ENCODE data around the gene KIAA1755. TPM values are rescaled to one million over a fixed set of nuclear protein-coding genes. Genes with fewer than 3 reads are reported as not detected.

Gene KIAA1755
- total RNA-seq, 1 donor from 2014 or later = not detected

GRCh38 chr20:38296433-38296832, 35.9 kb upstream of the KIAA1755 start:
- H3K27me3 Mint-ChIP-seq = peaks cover 37% of the 10 kb centered on the region
- TF ChIP-seq CTCF (IDR thresholded peaks at IDR 0.05) = no peak
- DNase-seq (no peak), ATAC-seq (ENCODE audit: low read depth) (no peak)
- no peak overlapping the region for H3K4me3 Mint-ChIP-seq
- CTCF ChIA-PET = no interaction called here
- no peaks in the 10 kb centered on the region for H3K9me3 Mint-ChIP-seq
- no peak overlapping the region for H3K27ac Mint-ChIP-seq
- POLR2A ChIA-PET = no interaction called here
- H3K36me3 Mint-ChIP-seq (ENCODE audit: low read depth) = no peaks in the 10 kb centered on the region
- no peaks in the 10 kb centered on the region for H3K4me1 Mint-ChIP-seq
- intact Hi-C loops (cut with micrococcal nuclease) = no loop called here

GRCh38 chr20:38295811-38296210, 35.3 kb upstream of the KIAA1755 start:
- Mint-ChIP-seq H3K36me3 (ENCODE audit: low read depth) (no peaks in the 10 kb centered on the region), H3K27ac (no peak overlapping the region), H3K4me3 (no peak overlapping the region), H3K4me1 (no peaks in the 10 kb centered on the region), H3K9me3 (no peaks in the 10 kb centered on the region), H3K27me3 (peaks cover 35% of the 10 kb centered on the region)
- ChIA-PET POLR2A (no interaction called here), CTCF (no interaction called here)
- ATAC-seq (ENCODE audit: low read depth) (no peak), DNase-seq (no peak)
- intact Hi-C loops (cut with micrococcal nuclease) = no loop called here
- no peak for TF ChIP-seq CTCF (IDR thresholded peaks at IDR 0.05)

DNA sequence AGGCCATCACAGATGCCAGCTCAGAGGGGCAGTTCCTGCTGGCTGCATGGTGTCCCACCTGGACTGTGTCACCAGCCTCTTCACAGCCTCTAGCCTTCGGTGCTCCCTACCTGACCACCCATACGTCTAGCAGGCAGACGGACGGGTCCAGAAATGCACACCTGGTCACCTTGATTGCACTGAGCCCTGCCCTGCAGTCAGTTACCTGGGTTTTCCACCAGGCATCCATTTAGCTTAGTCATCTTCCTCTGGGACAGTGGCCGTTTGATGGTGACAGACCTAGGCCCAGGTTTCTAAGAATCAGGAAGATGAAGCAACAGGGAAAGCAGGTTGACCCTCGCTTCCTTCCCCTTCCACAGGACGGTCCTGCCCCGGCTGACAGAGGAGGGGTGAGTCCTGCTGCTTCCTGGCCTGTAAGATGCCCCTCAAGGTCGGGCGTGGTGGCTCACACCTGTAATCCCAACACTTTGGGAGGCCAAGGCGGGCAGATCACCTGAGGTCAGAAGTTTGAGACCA, 33.6 kb upstream of the KIAA1755 start:
- no peak overlapping the region for H3K27ac Mint-ChIP-seq
- TF ChIP-seq CTCF (IDR thresholded peaks at IDR 0.05) = no peak
- ChIA-PET POLR2A (no interaction called here), CTCF (no interaction called here)
- ATAC-seq (ENCODE audit: low read depth) = no peak
- H3K36me3 Mint-ChIP-seq (ENCODE audit: low read depth) = no peaks in the 10 kb centered on the region
- no peak overlapping the region for H3K4me3 Mint-ChIP-seq
- no peaks in the 10 kb centered on the region for H3K4me1 Mint-ChIP-seq
- intact Hi-C loops (cut with micrococcal nuclease) = no loop called here
- H3K9me3 Mint-ChIP-seq = no peaks in the 10 kb centered on the region
- H3K27me3 Mint-ChIP-seq = peaks cover 34% of the 10 kb centered on the region
- no peak for DNase-seq

- intact Hi-C loops (cut with micrococcal nuclease) = no loop called here
- POLR2A ChIA-PET = no interaction called here
Measured at GRCh38 chr20:38293491-38294065, 33.0 kb upstream of the KIAA1755 start.

GRCh38 chr20:38291966-38292365, 31.4 kb upstream of the KIAA1755 start:
- Mint-ChIP-seq H3K27me3 (peaks cover 43% of the 10 kb centered on the region), H3K4me3 (no peak overlapping the region), H3K27ac (no peak overlapping the region), H3K9me3 (no peaks in the 10 kb centered on the region), H3K4me1 (no peaks in the 10 kb centered on the region), H3K36me3 (ENCODE audit: low read depth) (no peaks in the 10 kb centered on the region)
- no peak for TF ChIP-seq CTCF (IDR thresholded peaks at IDR 0.05)
- POLR2A ChIA-PET = no interaction called here
- CTCF ChIA-PET = no interaction called here
- DNase-seq = no peak
- intact Hi-C loops (cut with micrococcal nuclease) = no loop called here
- ATAC-seq (ENCODE audit: low read depth) = no peak

More at GRCh38 chr20:38293491-38294065, 33.0 kb upstream of the KIAA1755 start:
- no peaks in the 10 kb centered on the region for H3K4me1 Mint-ChIP-seq
- ATAC-seq (ENCODE audit: low read depth) = no peak
- no peaks in the 10 kb centered on the region for H3K36me3 Mint-ChIP-seq (ENCODE audit: low read depth)
- no peak for TF ChIP-seq CTCF (IDR thresholded peaks at IDR 0.05)
- no peak overlapping the region for H3K27ac Mint-ChIP-seq
- no peak overlapping the region for H3K4me3 Mint-ChIP-seq
- no peaks in the 10 kb centered on the region for H3K9me3 Mint-ChIP-seq
- H3K27me3 Mint-ChIP-seq = peaks cover 37% of the 10 kb centered on the region
- DNase-seq = no peak
- CTCF ChIA-PET = no interaction called here

Measured in activated B cell treated with CpG ODN at 0.5 μM for 24 hours (primary cell).